ENCODE results near the gene SSH2.

DNA sequence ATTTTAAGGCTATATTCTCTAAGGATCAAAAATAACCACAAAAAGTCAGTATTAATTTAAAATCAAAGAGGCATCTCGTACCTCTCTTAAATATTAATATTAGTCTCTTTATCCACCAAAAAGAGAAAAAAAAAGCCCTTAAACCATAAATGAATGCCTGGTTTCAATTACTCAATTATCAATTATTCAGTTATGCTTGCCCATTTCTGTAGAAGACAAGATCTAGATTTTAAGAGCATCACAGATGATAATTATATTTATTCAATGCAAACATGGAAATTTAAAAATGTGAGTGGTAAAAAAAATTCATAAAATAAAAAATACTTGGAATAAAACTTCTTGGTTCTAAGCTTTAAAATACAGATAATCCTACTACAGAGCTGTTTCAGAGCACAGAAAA lies 181.6 kb downstream of the SSH2 start:
- TF ChIP-seq EZH2phosphoT487 (IDR thresholded peaks at IDR 0.05; ENCODE audit: insufficient read depth, low read depth) (no peak), EZH2 (IDR thresholded peaks at IDR 0.05; ENCODE audit: insufficient read depth, poor library complexity, severe bottlenecking) (no peak)

Data from GM23248 (cell line).